ENCODE measurements around the gene PSMC2.
"Not testable (repeated sequence)": the region's sequence is repeated elsewhere in the genome, so short reads cannot be mapped to it uniquely, and the experiment has no call there.

PSMC2 gene

GRCh38 chr7:103387242-103387641 is 39.8 kb downstream of the PSMC2 start:
- ATAC-seq (replicated peaks), result no peak

DNA sequence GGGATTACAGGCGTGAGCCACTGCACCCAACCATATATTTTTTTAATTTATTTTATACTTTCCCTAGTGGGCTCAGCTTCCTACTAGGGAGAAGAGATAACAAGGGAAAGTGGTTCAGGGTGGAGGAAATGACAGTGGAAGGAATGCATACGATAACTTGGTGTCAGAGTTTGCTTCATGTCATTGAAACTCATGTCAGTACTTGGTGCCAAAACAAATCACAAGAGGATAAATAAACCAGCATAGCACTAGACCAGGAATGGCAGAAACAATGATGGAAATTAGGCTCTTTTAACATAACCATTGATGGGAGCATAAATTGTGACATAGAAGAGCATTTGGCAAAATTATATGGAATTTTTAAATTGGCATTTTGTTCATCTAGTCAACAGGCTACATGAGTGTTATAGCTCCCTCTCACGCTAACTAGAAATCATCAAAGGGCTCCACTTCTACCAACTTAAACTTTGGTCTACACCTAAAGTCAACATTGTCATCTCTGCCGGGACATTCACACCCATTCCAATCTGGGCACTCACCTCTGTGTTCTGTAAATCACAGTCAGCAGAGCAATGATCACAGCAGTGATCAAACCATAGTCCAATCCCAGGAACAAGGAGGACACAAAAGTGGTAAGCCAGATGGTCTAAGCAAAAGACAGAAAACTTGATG is 41.2 kb downstream of the PSMC2 start:
- no peak for ATAC-seq (replicated peaks)
- DNase-seq, result no peak
- H3K4me1 Mint-ChIP-seq (ENCODE audit: low read depth in 2 of 2), result no peaks in the 10 kb centered on the region
- H3K27me3 Mint-ChIP-seq, result peaks cover 22 to 41% of the 10 kb centered on the region in 2 donors
- H3K36me3 Mint-ChIP-seq (ENCODE audit: insufficient read depth), result peaks cover 2% of the 10 kb centered on the region
- H3K9me3 Mint-ChIP-seq, result no peaks in the 10 kb centered on the region
- H3K4me3 Mint-ChIP-seq, result no peak overlapping the region
- H3K27ac Mint-ChIP-seq, result no peak overlapping the region

More at GRCh38 chr7:103387242-103387641, 39.8 kb downstream of the PSMC2 start:
- Mint-ChIP-seq H3K9me3 (no peaks in the 10 kb centered on the region), H3K4me3 (no peak overlapping the region), H3K27ac (no peak overlapping the region), H3K36me3 (ENCODE audit: insufficient read depth) (peaks cover 2% of the 10 kb centered on the region), H3K27me3 (peaks cover 22 to 32% of the 10 kb centered on the region in 2 donors), H3K4me1 (ENCODE audit: low read depth in 2 of 2) (no peaks in the 10 kb centered on the region)
- DNase-seq, result no peak

GRCh38 chr7:103389263-103389662 is 41.8 kb downstream of the PSMC2 start:
- H3K9me3 Mint-ChIP-seq, result no peaks in the 10 kb centered on the region
- peaks cover 2% of the 10 kb centered on the region for H3K36me3 Mint-ChIP-seq (ENCODE audit: insufficient read depth)
- ATAC-seq (replicated peaks), result no peak
- no peak overlapping the region for H3K4me3 Mint-ChIP-seq
- no peak overlapping the region for H3K27ac Mint-ChIP-seq
- H3K27me3 Mint-ChIP-seq, result peaks cover 22 to 41% of the 10 kb centered on the region in 2 donors
- DNase-seq, result no peak
- H3K4me1 Mint-ChIP-seq (ENCODE audit: low read depth in 2 of 2), result no peaks in the 10 kb centered on the region

- H3K4me1 Mint-ChIP-seq (ENCODE audit: low read depth in 2 of 2), result no peaks in the 10 kb centered on the region
- peaks cover 28 to 56% of the 10 kb centered on the region in 2 donors for H3K27me3 Mint-ChIP-seq
- ATAC-seq (replicated peaks) (no peak), DNase-seq (no peak)
- peaks cover 2% of the 10 kb centered on the region for H3K36me3 Mint-ChIP-seq (ENCODE audit: insufficient read depth)
- no peak overlapping the region for H3K27ac Mint-ChIP-seq
- no peaks in the 10 kb centered on the region for H3K9me3 Mint-ChIP-seq
- no peak overlapping the region for H3K4me3 Mint-ChIP-seq
Observed at GRCh38 chr7:103391150-103391549, 43.7 kb downstream of the PSMC2 start.

GRCh38 chr7:103391976-103392375 is 44.5 kb downstream of the PSMC2 start:
- Mint-ChIP-seq H3K36me3 (ENCODE audit: insufficient read depth) (peaks cover 2% of the 10 kb centered on the region), H3K27ac (no peak overlapping the region), H3K9me3 (no peaks in the 10 kb centered on the region), H3K27me3 (peaks cover 34 to 56% of the 10 kb centered on the region in 2 donors), H3K4me3 (no peak overlapping the region), H3K4me1 (ENCODE audit: low read depth in 2 of 2) (no peaks in the 10 kb centered on the region)
- no peak for DNase-seq
- no peak for ATAC-seq (replicated peaks)

GRCh38 chr7:103394566-103394965 is 47.1 kb downstream of the PSMC2 start:
- ATAC-seq (replicated peaks), result no peak

DNA sequence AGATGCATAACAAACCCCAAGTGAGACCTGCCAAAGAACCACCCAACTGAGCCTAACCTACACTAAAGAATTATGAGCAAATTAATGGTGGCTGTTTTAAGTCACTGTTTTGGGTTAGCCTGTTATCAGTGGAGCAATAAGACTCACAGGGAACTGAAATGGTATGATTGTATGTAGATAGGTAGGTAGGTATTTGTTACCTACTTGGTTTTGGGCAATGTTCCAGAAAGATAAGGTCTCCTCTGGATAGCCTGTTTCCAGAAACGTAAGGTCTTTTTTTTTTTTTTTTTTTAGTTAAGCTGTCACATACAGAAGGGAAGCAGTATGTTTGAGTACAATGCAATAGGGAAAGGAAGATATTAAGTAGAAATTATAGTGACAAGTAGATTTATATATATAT is 47.6 kb downstream of the PSMC2 start:
- ATAC-seq (replicated peaks) (no peak), DNase-seq (no peak)
- H3K4me1 Mint-ChIP-seq (ENCODE audit: low read depth in 2 of 2), result no peaks in the 10 kb centered on the region
- H3K27me3 Mint-ChIP-seq, result peaks cover 22 to 42% of the 10 kb centered on the region in 2 donors
- H3K4me3 Mint-ChIP-seq, result no peak overlapping the region
- H3K9me3 Mint-ChIP-seq, result no peaks in the 10 kb centered on the region
- no peaks in the 10 kb centered on the region for H3K36me3 Mint-ChIP-seq (ENCODE audit: insufficient read depth)
- H3K27ac Mint-ChIP-seq, result no peak overlapping the region

More at GRCh38 chr7:103394566-103394965, 47.1 kb downstream of the PSMC2 start:
- H3K27me3 Mint-ChIP-seq, result peaks cover 28 to 47% of the 10 kb centered on the region in 2 donors
- H3K4me1 Mint-ChIP-seq (ENCODE audit: low read depth in 2 of 2), result no peaks in the 10 kb centered on the region
- no peak overlapping the region for H3K27ac Mint-ChIP-seq
- H3K4me3 Mint-ChIP-seq, result no peak overlapping the region
- no peaks in the 10 kb centered on the region for H3K9me3 Mint-ChIP-seq
- no peak for DNase-seq
- peaks cover 2% of the 10 kb centered on the region for H3K36me3 Mint-ChIP-seq (ENCODE audit: insufficient read depth)

DNA sequence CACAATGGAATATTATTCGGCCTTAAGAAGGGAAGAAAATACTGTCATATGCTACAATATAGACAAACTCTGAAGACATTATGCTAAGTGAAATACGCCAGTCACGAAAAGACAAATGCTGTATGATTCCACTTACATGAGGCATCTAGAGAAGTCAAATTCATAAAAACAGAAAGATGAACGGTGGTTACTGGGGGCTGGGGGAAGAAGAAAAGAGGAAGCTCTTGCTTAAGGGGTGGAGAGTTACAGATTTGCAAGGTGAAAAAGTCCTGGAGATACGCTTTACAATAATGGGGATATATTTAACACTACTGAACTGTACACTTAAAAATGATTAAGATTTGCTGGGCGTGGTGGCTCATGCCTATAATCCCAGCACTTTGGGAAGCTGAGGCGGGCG is 49.0 kb downstream of the PSMC2 start:
- DNase-seq, result no peak

DNA sequence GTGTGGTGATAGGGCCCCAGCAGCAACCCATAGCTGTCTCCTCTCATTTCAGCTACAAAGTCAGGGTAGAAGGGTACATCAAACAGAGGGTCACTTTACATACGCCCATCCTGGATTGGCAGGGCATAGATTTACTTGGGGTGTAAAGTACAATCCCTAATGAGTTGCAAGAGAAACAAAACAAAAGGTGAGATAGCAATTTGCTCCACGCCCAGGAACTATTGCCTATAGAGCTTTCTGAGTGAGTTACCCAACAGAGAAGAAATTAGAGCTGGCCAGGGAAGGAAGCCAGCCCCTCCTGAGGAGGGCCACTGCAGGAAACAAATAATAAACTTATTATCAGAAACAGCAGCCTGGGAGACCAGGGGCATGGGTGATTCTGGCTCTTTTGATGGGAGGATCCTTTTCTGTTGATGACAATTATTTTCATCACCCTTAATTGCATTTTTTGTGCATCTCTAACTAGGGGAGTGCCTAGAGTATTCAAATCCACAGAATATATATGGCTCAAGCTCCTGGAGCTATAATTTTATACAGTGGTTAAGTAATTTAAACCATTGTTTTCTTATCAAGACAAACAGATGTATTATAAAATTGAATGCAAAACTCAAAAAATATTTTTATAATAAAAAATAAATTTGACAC is 51.2 kb downstream of the PSMC2 start:
- Mint-ChIP-seq H3K36me3 (ENCODE audit: insufficient read depth) (no peaks in the 10 kb centered on the region), H3K4me3 (no peak overlapping the region), H3K4me1 (ENCODE audit: low read depth in 2 of 2) (no peaks in the 10 kb centered on the region), H3K27me3 (peaks cover 20 to 26% of the 10 kb centered on the region in 2 donors), H3K9me3 (no peaks in the 10 kb centered on the region), H3K27ac (no peak overlapping the region)
- ATAC-seq (replicated peaks), result no peak
- no peak for DNase-seq

More for the DNA sequence above, 49.0 kb downstream of the PSMC2 start:
- no peaks in the 10 kb centered on the region for H3K36me3 Mint-ChIP-seq (ENCODE audit: insufficient read depth)
- H3K27me3 Mint-ChIP-seq, result peaks cover 11 to 29% of the 10 kb centered on the region in 2 donors
- H3K4me1 Mint-ChIP-seq (ENCODE audit: low read depth in 2 of 2), result no peaks in the 10 kb centered on the region
- peak overlapping the region in 1 of 2 donors; percentile 7 for H3K27ac Mint-ChIP-seq
- ATAC-seq (replicated peaks), result no peak
- no peaks in the 10 kb centered on the region for H3K9me3 Mint-ChIP-seq
- H3K4me3 Mint-ChIP-seq, result no peak overlapping the region

GRCh38 chr7:103399687-103400086 is 52.2 kb downstream of the PSMC2 start:
- not testable (repeated sequence) for ATAC-seq (replicated peaks); H3K4me3 Mint-ChIP-seq; H3K36me3 Mint-ChIP-seq (ENCODE audit: insufficient read depth); DNase-seq; H3K9me3 Mint-ChIP-seq; H3K27ac Mint-ChIP-seq; H3K4me1 Mint-ChIP-seq (ENCODE audit: low read depth in 2 of 2)
- H3K27me3 Mint-ChIP-seq, result peaks cover 24 to 26% of the 10 kb centered on the region in 2 donors

- not testable (repeated sequence) for ATAC-seq (replicated peaks); H3K36me3 Mint-ChIP-seq (ENCODE audit: insufficient read depth); H3K4me1 Mint-ChIP-seq (ENCODE audit: low read depth in 2 of 2); H3K27ac Mint-ChIP-seq; DNase-seq; H3K4me3 Mint-ChIP-seq; H3K9me3 Mint-ChIP-seq
- H3K27me3 Mint-ChIP-seq, result peaks cover 23 to 41% of the 10 kb centered on the region in 2 donors
Observed at GRCh38 chr7:103405789-103406613, 58.6 kb downstream of the PSMC2 start.

DNA sequence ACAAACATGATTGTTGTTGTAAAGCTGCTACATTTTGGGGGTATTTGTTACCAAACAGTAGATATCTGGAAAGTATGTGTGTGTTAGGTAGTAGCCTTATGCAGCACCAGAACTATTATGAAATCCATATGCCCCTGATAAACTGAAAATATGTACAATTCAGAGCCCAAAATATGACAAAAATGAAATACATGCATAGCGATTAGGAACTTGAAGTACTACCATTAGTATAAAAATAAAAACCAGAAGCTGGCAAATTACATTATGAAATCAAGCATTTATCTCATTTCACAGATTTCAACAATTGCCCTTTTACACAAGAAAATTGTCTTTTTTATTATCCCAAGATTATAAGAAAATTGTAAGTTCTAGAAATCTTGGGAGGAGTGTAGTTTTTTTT is 64.7 kb downstream of the PSMC2 start:
- no peak overlapping the region for H3K27ac Mint-ChIP-seq
- peaks cover 24 to 39% of the 10 kb centered on the region in 2 donors for H3K27me3 Mint-ChIP-seq
- ATAC-seq (replicated peaks) (no peak), DNase-seq (no peak)
- H3K9me3 Mint-ChIP-seq, result no peaks in the 10 kb centered on the region
- H3K36me3 Mint-ChIP-seq (ENCODE audit: insufficient read depth), result no peaks in the 10 kb centered on the region
- no peak overlapping the region for H3K4me3 Mint-ChIP-seq
- no peaks in the 10 kb centered on the region for H3K4me1 Mint-ChIP-seq (ENCODE audit: low read depth in 2 of 2)

GRCh38 chr7:103413407-103413806 is 66.0 kb downstream of the PSMC2 start:
- Mint-ChIP-seq H3K4me3 (no peak overlapping the region), H3K4me1 (ENCODE audit: low read depth in 2 of 2) (no peaks in the 10 kb centered on the region), H3K36me3 (ENCODE audit: insufficient read depth) (no peaks in the 10 kb centered on the region), H3K27ac (no peak overlapping the region), H3K27me3 (peaks cover 36 to 48% of the 10 kb centered on the region in 2 donors), H3K9me3 (no peaks in the 10 kb centered on the region)
- ATAC-seq (replicated peaks), result no peak
- no peak for DNase-seq

Data from effector memory CD8-positive, alpha-beta T cell (primary cell).